Prostate gland (tissue), 2 donors: ENCODE data around the gene GLIS1. TPM values are rescaled to one million over a fixed set of nuclear protein-coding genes. Genes with fewer than 3 reads are reported as not detected.

ENCODE experiments used
- DNase-seq: peaks from one replicate; pipeline ENCODE4 v3.0.0-alpha.2; 2019; ENCODE audit warnings: low spot score
- H3K27ac ChIP-seq, 2 donors: fragments of 200-600 bp; sonication (generic); 2 replicates each; pipeline ENCODE4 v1.5.1; 2017 to 2019
- H3K27me3 ChIP-seq: fragments of 200-600 bp; sonication (generic); replicated peaks from 2 replicates; pipeline ENCODE4 v1.5.1; 2019; ENCODE audit not compliant: insufficient read depth
- H3K36me3 ChIP-seq, 2 donors: fragments of 200-600 bp; sonication (generic); 1 replicate in 1 of 2; 2 replicates in 1 of 2; pipeline versions ENCODE4 v1.5.1 to v1.8.1; 2017 to 2019
- H3K4me1 ChIP-seq: fragments of 200-600 bp; sonication (generic); replicated peaks from 2 replicates; pipeline ENCODE4 v1.5.1; 2019
- H3K4me3 ChIP-seq, 2 donors: fragments of 200-600 bp; sonication (generic); 2 replicates each; pipeline ENCODE4 v1.5.1; 2017 to 2019
- H3K9me3 ChIP-seq: fragments of 200-600 bp; sonication (generic); 2 replicates; pipeline ENCODE4 v1.5.1; 2017
- POLR2A ChIP-seq: fragments of 450-650 bp; IDR thresholded peaks from one replicate; pipeline ENCODE4 v1.6.1; 2016; ENCODE audit warnings: antibody characterized with exemption, mild to moderate bottlenecking
- POLR2AphosphoS5 ChIP-seq: sonication (generic); formaldehyde crosslinking; IDR thresholded peaks from one replicate; pipeline ENCODE4 v1.6.1; 2017; ENCODE audit warnings: antibody characterized with exemption
- WGBS: methylation state at CpG from one replicate; pipeline ENCODE4 v1.1.5; 2018; 5-methylcytosine and 5-hydroxymethylcytosine counted together
- intact Hi-C: fragments of 100-400 bp; cut with DNase I; formaldehyde crosslinking; loops from one replicate; pipeline ENCODE4 v1.14.2; 2022
- total RNA-seq, 2 donors: library from RNA; depleted of rRNA; stranded (reverse); fragments of >200 nt; gene quantifications; one replicate each; pipeline ENCODE4 v1.1.0, GENCODE V29; 2016
- TF ChIP-seq, protein P1 (sequence below), 4 experiments: fragments of 200-600 bp in 2 of 4; fragments of 450-650 bp in 2 of 4; sonication (generic) in 2 of 4; IDR thresholded peaks; 1 replicate in 3 of 4; 2 replicates in 1 of 4; pipeline ENCODE4 v1.5.1; 2016 to 2019; ENCODE audit warnings: antibody characterized with exemption in 4 of 4, mild to moderate bottlenecking in 2 of 4, moderate library complexity in 2 of 4

The GLIS1 gene
- total RNA-seq, 2 donors from 2014 or later: 1.1 to 8.1 TPM

DNA sequence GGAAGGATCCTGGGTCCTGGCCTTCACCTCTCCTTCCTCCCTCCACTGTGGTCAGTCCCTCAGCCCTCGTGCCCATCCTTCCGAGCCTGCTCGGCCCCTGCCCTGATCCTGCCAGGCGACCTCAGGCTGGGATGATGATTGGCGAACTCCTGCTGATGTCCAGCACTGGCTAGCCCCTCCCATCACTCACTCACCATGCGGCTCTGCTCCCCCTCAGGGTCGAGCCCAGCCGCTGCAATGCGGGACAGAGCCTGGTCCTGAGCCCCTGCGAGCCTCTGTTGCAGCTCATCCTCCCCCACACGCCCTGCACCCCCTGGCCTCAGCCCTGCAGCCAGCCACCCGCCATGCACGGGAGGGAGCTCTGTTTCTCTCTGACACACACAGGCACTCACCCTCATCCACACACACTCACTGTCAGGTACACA lies 179.6 kb downstream of the GLIS1 start:
- Histone ChIP-seq H3K27me3 (no peaks in the 10 kb centered on the region), H3K27ac (no peak overlapping the region)
- 87% methylated on average over 13 of the region's 13 CpGs for WGBS

GRCh38 chr1:53558739-53559315 lies 180.1 kb downstream of the GLIS1 start:
- TF ChIP-seq POLR2A (no peak), POLR2AphosphoS5 (no peak)
- TF ChIP-seq, protein P1, sequence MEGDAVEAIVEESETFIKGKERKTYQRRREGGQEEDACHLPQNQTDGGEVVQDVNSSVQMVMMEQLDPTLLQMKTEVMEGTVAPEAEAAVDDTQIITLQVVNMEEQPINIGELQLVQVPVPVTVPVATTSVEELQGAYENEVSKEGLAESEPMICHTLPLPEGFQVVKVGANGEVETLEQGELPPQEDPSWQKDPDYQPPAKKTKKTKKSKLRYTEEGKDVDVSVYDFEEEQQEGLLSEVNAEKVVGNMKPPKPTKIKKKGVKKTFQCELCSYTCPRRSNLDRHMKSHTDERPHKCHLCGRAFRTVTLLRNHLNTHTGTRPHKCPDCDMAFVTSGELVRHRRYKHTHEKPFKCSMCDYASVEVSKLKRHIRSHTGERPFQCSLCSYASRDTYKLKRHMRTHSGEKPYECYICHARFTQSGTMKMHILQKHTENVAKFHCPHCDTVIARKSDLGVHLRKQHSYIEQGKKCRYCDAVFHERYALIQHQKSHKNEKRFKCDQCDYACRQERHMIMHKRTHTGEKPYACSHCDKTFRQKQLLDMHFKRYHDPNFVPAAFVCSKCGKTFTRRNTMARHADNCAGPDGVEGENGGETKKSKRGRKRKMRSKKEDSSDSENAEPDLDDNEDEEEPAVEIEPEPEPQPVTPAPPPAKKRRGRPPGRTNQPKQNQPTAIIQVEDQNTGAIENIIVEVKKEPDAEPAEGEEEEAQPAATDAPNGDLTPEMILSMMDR (IDR thresholded peaks at IDR 0.05): no peak
- intact Hi-C loops: no loop called here
- H3K27ac ChIP-seq: no peak overlapping the region
- H3K27me3 ChIP-seq: no peaks in the 10 kb centered on the region
- H3K9me3 ChIP-seq: no peaks in the 10 kb centered on the region
- WGBS: 91% methylated on average over 5 of the region's 5 CpGs
- DNase-seq: no peak
- no peaks in the 10 kb centered on the region for H3K36me3 ChIP-seq
- no peaks in the 10 kb centered on the region for H3K4me1 ChIP-seq
- no peak overlapping the region for H3K4me3 ChIP-seq

More for the DNA sequence above, 179.6 kb downstream of the GLIS1 start:
- H3K4me3 ChIP-seq: no peak overlapping the region
- H3K36me3 ChIP-seq: no peaks in the 10 kb centered on the region
- H3K9me3 ChIP-seq: no peaks in the 10 kb centered on the region
- no peak for DNase-seq
- intact Hi-C loops: no loop called here
- TF ChIP-seq, protein P1 (IDR thresholded peaks at IDR 0.05): no peak
- no peaks in the 10 kb centered on the region for H3K4me1 ChIP-seq

- Histone ChIP-seq H3K9me3 (no peaks in the 10 kb centered on the region), H3K4me3 (no peak overlapping the region), H3K36me3 (no peaks in the 10 kb centered on the region), H3K27ac (no peak overlapping the region), H3K4me1 (no peaks in the 10 kb centered on the region), H3K27me3 (no peaks in the 10 kb centered on the region)
- 82% methylated on average over 12 of the region's 12 CpGs for WGBS
- TF ChIP-seq POLR2AphosphoS5: no peak
- TF ChIP-seq, protein P1 (IDR thresholded peaks at IDR 0.05): no peak
- TF ChIP-seq POLR2A: no peak
- no peak for DNase-seq
- intact Hi-C loops: no loop called here
These were observed 180.9 kb downstream of the GLIS1 start for GRCh38 chr1:53557830-53558738.

- H3K4me3 ChIP-seq: no peak overlapping the region
- H3K27me3 ChIP-seq: no peaks in the 10 kb centered on the region
- H3K27ac ChIP-seq: no peak overlapping the region
- H3K36me3 ChIP-seq: no peaks in the 10 kb centered on the region
- no peak for DNase-seq
- H3K4me1 ChIP-seq: no peaks in the 10 kb centered on the region
- intact Hi-C loops: no loop called here
- WGBS: 84% methylated on average over 4 of the region's 4 CpGs
- TF ChIP-seq, protein P1 (IDR thresholded peaks at IDR 0.05): no peak
- no peak for TF ChIP-seq POLR2A
- no peak for TF ChIP-seq POLR2AphosphoS5
- no peaks in the 10 kb centered on the region for H3K9me3 ChIP-seq
These were observed 181.6 kb downstream of the GLIS1 start for GRCh38 chr1:53557369-53557768.
